GM12878 (cell line): ENCODE measurements around the gene WNT3A.

Source experiments
- EGR1 ChIP-seq, 2 experiments: IDR thresholded peaks; 1 replicate in 1 of 2; 2 replicates in 1 of 2; pipeline ENCODE4 v1.6.1; 2011 to 2012; ENCODE audit warnings: low read depth in 2 of 2, low read length in 2 of 2, borderline replicate concordance in 1 of 2, mild to moderate bottlenecking in 1 of 2, moderate library complexity in 1 of 2
- EP300 ChIP-seq, 2 experiments: fragments of 150-350 bp in 1 of 2; IDR thresholded peaks; 2 replicates each; pipeline ENCODE4 v1.6.1; 2011 to 2012; ENCODE audit warnings: low read depth in 2 of 2, low read length in 2 of 2, borderline replicate concordance in 1 of 2, improper control_type of control experiment in 1 of 2, inconsistent platforms in 1 of 2; ENCODE audit not compliant: control insufficient read depth in 1 of 2
- HDAC2 ChIP-seq: fragments of 200-600 bp; sonication (generic); IDR thresholded peaks from 2 replicates; pipeline ENCODE4 v1.6.1; 2017
- JUND ChIP-seq: IDR thresholded peaks from 2 replicates; pipeline ENCODE4 v1.6.1; 2012; ENCODE audit warnings: low read depth, mild to moderate bottlenecking, low read length, improper control_type of control experiment, moderate library complexity
- MAX ChIP-seq: IDR thresholded peaks from 2 replicates; pipeline ENCODE4 v1.6.1; 2012; ENCODE audit warnings: low read depth, low read length, improper control_type of control experiment
- NR2F1 ChIP-seq: fragments of 450-650 bp; conservative IDR thresholded peaks from 2 replicates; pipeline ENCODE4 v1.6.1; 2017; ENCODE audit warnings: mild to moderate bottlenecking
- PBX3 ChIP-seq: IDR thresholded peaks from 2 replicates; pipeline ENCODE4 v1.6.1; 2011; ENCODE audit warnings: mild to moderate bottlenecking, low read depth, low read length, moderate library complexity; ENCODE audit not compliant: insufficient replicate concordance
- POLR2A ChIP-seq: IDR thresholded peaks from 2 replicates; pipeline ENCODE4 v1.6.1; 2011; ENCODE audit warnings: low read depth, mild to moderate bottlenecking, low read length
- POLR2AphosphoS5 ChIP-seq: IDR thresholded peaks from 2 replicates; pipeline ENCODE4 v1.6.1; 2011; ENCODE audit warnings: mild to moderate bottlenecking, low read length, inconsistent platforms
- RAD21 ChIP-seq: IDR thresholded peaks from 2 replicates; pipeline ENCODE4 v1.6.1; 2011; ENCODE audit warnings: mild to moderate bottlenecking, low read depth, low read length, moderate library complexity; ENCODE audit not compliant: insufficient read depth
- SMC3 ChIP-seq: IDR thresholded peaks from 2 replicates; pipeline ENCODE4 v1.6.1; 2011; ENCODE audit warnings: low read length, improper control_type of control experiment, borderline replicate concordance
- ZZZ3 ChIP-seq: IDR thresholded peaks from 2 replicates; pipeline ENCODE4 v1.6.1; 2011; ENCODE audit warnings: low read depth; ENCODE audit not compliant: control insufficient read depth, insufficient read length
- TF ChIP-seq, protein P1 (sequence below): IDR thresholded peaks from 2 replicates; pipeline ENCODE4 v1.6.1; 2011; ENCODE audit warnings: low read depth, low read length, improper control_type of control experiment, borderline replicate concordance
- TF ChIP-seq, protein P2 (sequence below), 3 experiments: IDR thresholded peaks in 2 of 3; conservative IDR thresholded peaks in 1 of 3; 2 replicates each; pipeline ENCODE4 v1.5.1; 2011; ENCODE audit warnings: low read depth in 3 of 3, low read length in 3 of 3, mild to moderate bottlenecking in 3 of 3, control low read depth in 2 of 3, moderate library complexity in 2 of 3, inconsistent platforms in 1 of 3, mixed read lengths in 1 of 3; ENCODE audit not compliant: control insufficient read depth in 2 of 3, insufficient read depth in 1 of 3; ENCODE audit errors: extremely low read depth in 1 of 3

DNA sequence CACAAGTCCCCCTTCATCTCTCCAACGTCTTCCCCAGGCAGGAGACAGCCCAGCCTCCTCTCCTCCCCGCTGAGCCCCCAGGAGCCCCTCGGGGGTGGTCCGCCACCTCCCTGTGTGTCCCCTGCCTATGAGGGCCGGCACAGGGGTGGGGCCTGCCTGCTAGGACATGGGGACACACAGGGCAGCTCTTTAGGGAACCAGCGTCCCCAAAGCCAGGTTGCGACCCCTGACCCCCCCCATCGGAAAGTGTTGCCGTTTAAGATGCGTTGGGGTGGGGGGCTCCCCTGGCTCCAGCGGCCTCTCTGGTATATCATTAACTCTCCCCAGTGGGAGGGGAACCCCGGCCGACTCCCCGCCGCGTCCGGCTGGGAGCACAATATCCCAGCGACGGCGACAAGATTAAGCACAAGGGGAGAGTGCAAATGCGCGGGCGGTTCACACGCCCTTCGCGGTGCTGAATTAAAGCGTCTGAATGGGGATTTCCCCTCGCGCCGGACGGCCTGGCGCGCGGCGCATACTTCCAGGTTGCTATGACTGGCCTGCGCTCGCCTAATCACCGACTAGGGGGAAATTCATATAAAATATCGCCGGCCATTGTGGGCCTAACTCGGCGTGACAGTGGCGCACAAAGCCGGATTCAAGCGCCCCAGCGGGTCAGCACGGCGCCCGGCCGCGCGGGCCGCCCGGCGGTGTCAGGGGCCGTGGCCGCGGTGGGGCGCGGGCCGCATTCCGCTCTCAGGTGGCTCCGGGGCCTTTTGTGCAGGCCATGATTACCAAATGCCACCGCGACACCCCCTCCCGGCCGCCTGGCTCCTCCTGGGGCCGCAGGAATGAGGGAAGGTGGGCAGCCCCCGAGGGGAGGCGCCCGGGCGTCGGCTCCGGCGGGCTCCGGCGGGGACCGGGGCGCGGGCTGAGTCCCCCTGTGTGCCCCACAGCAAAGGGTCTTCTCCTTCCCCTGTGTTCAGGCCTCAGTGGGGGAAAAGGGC, 30.9 kb downstream of the WNT3A start:
- TF ChIP-seq ZZZ3 (no peak), SMC3 (no peak), MAX (no peak), POLR2A (no peak), EGR1 (IDR thresholded peaks at IDR 0.05; ENCODE audit: borderline replicate concordance in 1 of 2, low read depth in 2 of 2, low read length in 2 of 2) (peak in 1 of 2 experiments; percentile 41; a peak in 1 of 3 replicates), HDAC2 (no peak), RAD21 (no peak), POLR2AphosphoS5 (no peak), JUND (no peak), NR2F1 (peak; percentile 65; the same call in 1 of the 2 replicates), PBX3 (no peak), EP300 (IDR thresholded peaks at IDR 0.05; ENCODE audit: borderline replicate concordance in 1 of 2, control insufficient read depth in 1 of 2, low read depth in 2 of 2, low read length in 2 of 2) (no peak)
- TF ChIP-seq, protein P1, sequence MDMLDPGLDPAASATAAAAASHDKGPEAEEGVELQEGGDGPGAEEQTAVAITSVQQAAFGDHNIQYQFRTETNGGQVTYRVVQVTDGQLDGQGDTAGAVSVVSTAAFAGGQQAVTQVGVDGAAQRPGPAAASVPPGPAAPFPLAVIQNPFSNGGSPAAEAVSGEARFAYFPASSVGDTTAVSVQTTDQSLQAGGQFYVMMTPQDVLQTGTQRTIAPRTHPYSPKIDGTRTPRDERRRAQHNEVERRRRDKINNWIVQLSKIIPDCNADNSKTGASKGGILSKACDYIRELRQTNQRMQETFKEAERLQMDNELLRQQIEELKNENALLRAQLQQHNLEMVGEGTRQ, result no peak
- TF ChIP-seq, protein P2, sequence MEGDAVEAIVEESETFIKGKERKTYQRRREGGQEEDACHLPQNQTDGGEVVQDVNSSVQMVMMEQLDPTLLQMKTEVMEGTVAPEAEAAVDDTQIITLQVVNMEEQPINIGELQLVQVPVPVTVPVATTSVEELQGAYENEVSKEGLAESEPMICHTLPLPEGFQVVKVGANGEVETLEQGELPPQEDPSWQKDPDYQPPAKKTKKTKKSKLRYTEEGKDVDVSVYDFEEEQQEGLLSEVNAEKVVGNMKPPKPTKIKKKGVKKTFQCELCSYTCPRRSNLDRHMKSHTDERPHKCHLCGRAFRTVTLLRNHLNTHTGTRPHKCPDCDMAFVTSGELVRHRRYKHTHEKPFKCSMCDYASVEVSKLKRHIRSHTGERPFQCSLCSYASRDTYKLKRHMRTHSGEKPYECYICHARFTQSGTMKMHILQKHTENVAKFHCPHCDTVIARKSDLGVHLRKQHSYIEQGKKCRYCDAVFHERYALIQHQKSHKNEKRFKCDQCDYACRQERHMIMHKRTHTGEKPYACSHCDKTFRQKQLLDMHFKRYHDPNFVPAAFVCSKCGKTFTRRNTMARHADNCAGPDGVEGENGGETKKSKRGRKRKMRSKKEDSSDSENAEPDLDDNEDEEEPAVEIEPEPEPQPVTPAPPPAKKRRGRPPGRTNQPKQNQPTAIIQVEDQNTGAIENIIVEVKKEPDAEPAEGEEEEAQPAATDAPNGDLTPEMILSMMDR (IDR thresholded peaks at IDR 0.05 in 2 of 3, conservative IDR thresholded peaks at IDR 0.05 in 1 of 3; ENCODE audit: control insufficient read depth in 2 of 3, extremely low read depth in 1 of 3, insufficient read depth in 1 of 3, low read depth in 3 of 3, low read length in 3 of 3), result no peak
